RWPE2 (cell line): ENCODE results near the gene PDZRN4.

Experiments used
- ATAC-seq: fragments of 200-7000 bp; cut with Tn5 transposase; 3 replicates; pipeline ENCODE4 v1.9.1; 2021; ENCODE audit warnings: low read depth
- DNase-seq: peaks from one replicate; pipeline ENCODE4 v3.0.0-alpha.2; 2020; ENCODE audit warnings: low spot score
- H3K27ac ChIP-seq: fragments of 450-650 bp; 2 replicates; pipeline ENCODE4 v1.5.1; 2017; ENCODE audit warnings: mild to moderate bottlenecking; ENCODE audit not compliant: poor library complexity, severe bottlenecking
- H3K27me3 ChIP-seq: fragments of 250-450 bp; sonication (Bioruptor Pico); 2 replicates; pipeline ENCODE4 v1.5.1; 2021; ENCODE audit warnings: mild to moderate bottlenecking, moderate library complexity; ENCODE audit not compliant: insufficient read depth, poor library complexity, severe bottlenecking
- H3K36me3 ChIP-seq: fragments of 250-450 bp; sonication (Bioruptor Pico); 2 replicates; pipeline ENCODE4 v1.5.1; 2020; ENCODE audit warnings: low read depth, mild to moderate bottlenecking, moderate library complexity
- H3K4me1 ChIP-seq: fragments of 250-450 bp; sonication (Bioruptor Pico); 2 replicates; pipeline ENCODE4 v1.5.1; 2021; ENCODE audit warnings: mild to moderate bottlenecking, moderate library complexity; ENCODE audit not compliant: insufficient read depth, poor library complexity, severe bottlenecking
- H3K4me3 ChIP-seq: fragments of 250-450 bp; sonication (Bioruptor Pico); 2 replicates; pipeline ENCODE4 v1.5.1; 2021; ENCODE audit warnings: mild to moderate bottlenecking, moderate library complexity; ENCODE audit not compliant: severe bottlenecking
- H3K9me3 ChIP-seq: fragments of 250-450 bp; sonication (Bioruptor Pico); 2 replicates; pipeline ENCODE4 v1.5.1; 2021; ENCODE audit warnings: mild to moderate bottlenecking, moderate library complexity; ENCODE audit not compliant: severe bottlenecking
- CTCF ChIP-seq: fragments of 450-650 bp; IDR thresholded peaks from one replicate; pipeline ENCODE4 v1.5.1; 2017; ENCODE audit warnings: mild to moderate bottlenecking, moderate library complexity; ENCODE audit not compliant: poor library complexity, severe bottlenecking

The PDZRN4 gene

GRCh38 chr12:41438854-41439541 lies 250.9 kb downstream of the PDZRN4 start:
- Histone ChIP-seq H3K4me3 (no peak overlapping the region), H3K36me3 (no peaks in the 10 kb centered on the region), H3K27me3 (no peaks in the 10 kb centered on the region), H3K4me1 (no peaks in the 10 kb centered on the region), H3K9me3 (no peaks in the 10 kb centered on the region), H3K27ac (no peak overlapping the region)
- ATAC-seq (no peak), DNase-seq (no peak)
- TF ChIP-seq CTCF, result no peak

- no peaks in the 10 kb centered on the region for H3K4me1 ChIP-seq
- H3K9me3 ChIP-seq, result no peaks in the 10 kb centered on the region
- DNase-seq, result no peak
- ATAC-seq, result no peak
- no peak for TF ChIP-seq CTCF
- no peaks in the 10 kb centered on the region for H3K27me3 ChIP-seq
- H3K27ac ChIP-seq, result no peak overlapping the region
- no peaks in the 10 kb centered on the region for H3K36me3 ChIP-seq
- no peak overlapping the region for H3K4me3 ChIP-seq
These were observed 251.7 kb downstream of the PDZRN4 start for GRCh38 chr12:41439801-41440200.

- ATAC-seq (no peak), DNase-seq (no peak)
- H3K36me3 ChIP-seq, result no peaks in the 10 kb centered on the region
- no peaks in the 10 kb centered on the region for H3K4me1 ChIP-seq
- H3K4me3 ChIP-seq, result no peak overlapping the region
- no peaks in the 10 kb centered on the region for H3K9me3 ChIP-seq
- no peaks in the 10 kb centered on the region for H3K27me3 ChIP-seq
- TF ChIP-seq CTCF, result no peak
- no peak overlapping the region for H3K27ac ChIP-seq
These were observed 253.1 kb downstream of the PDZRN4 start for GRCh38 chr12:41441180-41441579.

- Histone ChIP-seq H3K9me3 (no peaks in the 10 kb centered on the region), H3K36me3 (no peaks in the 10 kb centered on the region), H3K4me1 (no peaks in the 10 kb centered on the region), H3K4me3 (no peak overlapping the region), H3K27ac (no peak overlapping the region), H3K27me3 (peaks cover 3% of the 10 kb centered on the region)
- TF ChIP-seq CTCF, result no peak
- no peak for ATAC-seq
- no peak for DNase-seq
These were observed 254.8 kb downstream of the PDZRN4 start for GRCh38 chr12:41442896-41443295.

- Histone ChIP-seq H3K9me3 (no peaks in the 10 kb centered on the region), H3K4me1 (no peaks in the 10 kb centered on the region), H3K27me3 (peaks cover 3% of the 10 kb centered on the region), H3K4me3 (no peak overlapping the region), H3K27ac (no peak overlapping the region), H3K36me3 (no peaks in the 10 kb centered on the region)
- DNase-seq (no peak), ATAC-seq (no peak)
- TF ChIP-seq CTCF, result no peak
These were observed 255.6 kb downstream of the PDZRN4 start for GRCh38 chr12:41443690-41444089.
